Measurements from ENCODE around the gene GGT7. TPM values are rescaled to one million over a fixed set of nuclear protein-coding genes. Genes with fewer than 3 reads are reported as not detected.

GGT7 gene
- total RNA-seq, 1 donor from 2014 or later, result 13.5 TPM

GRCh38 chr20:34797012-34797995 lies 75.4 kb downstream of the GGT7 start:
- DNase-seq (ENCODE audit: low spot score in 2 of 2) (no peak), FAIRE-seq (no peak)

Other genes with a start within 250 kb of the GGT7 start
- gene PIGU, start 195.8 kb downstream of the GGT7 start, total RNA-seq, result 13.9 TPM
- gene TP53INP2, start 168.5 kb downstream of the GGT7 start, total RNA-seq, result 3.7 TPM
- 92.5 TPM for gene NCOA6, start 47.2 kb downstream of the GGT7 start, total RNA-seq
- gene ACSS2, start 3.8 kb upstream of the GGT7 start, total RNA-seq, result 18.3 TPM
- gene GSS, start 83.0 kb upstream of the GGT7 start, total RNA-seq, result 29.3 TPM
- not detected for gene MYH7B, start 83.0 kb upstream of the GGT7 start, total RNA-seq
- 52.2 TPM for gene TRPC4AP, start 220.0 kb upstream of the GGT7 start, total RNA-seq